ENCODE results near the gene LNX1. TPM values are rescaled to one million over a fixed set of nuclear protein-coding genes. Genes with fewer than 3 reads are reported as not detected.

Gene LNX1
- total RNA-seq, 1 donor from 2014 or later, result 4.4 TPM

- Histone ChIP-seq H3K9me3 (ENCODE audit: insufficient read depth, low read depth, low read length) (no peaks in the 10 kb centered on the region), H3K36me3 (ENCODE audit: insufficient read depth, low read length) (no peaks in the 10 kb centered on the region), H2AFZ (ENCODE audit: low read depth, low read length) (no peak overlapping the region), H3K9ac (ENCODE audit: low read length) (no peak overlapping the region), H3K4me2 (ENCODE audit: low read length) (peak overlapping the region; percentile 12), H3K4me3 (ENCODE audit: insufficient read depth, low read depth, low read length) (no peak overlapping the region), H3K4me1 (ENCODE audit: insufficient read depth, low read length) (peaks cover 9% of the 10 kb centered on the region), H4K20me1 (ENCODE audit: insufficient read depth, low read length) (no peaks in the 10 kb centered on the region), H3K79me2 (ENCODE audit: insufficient read depth, low read length) (no peaks in the 10 kb centered on the region), H3K27me3 (ENCODE audit: insufficient read depth, low read length) (no peaks in the 10 kb centered on the region), H3K27ac (ENCODE audit: low read depth, low read length) (no peak overlapping the region)
- Mint-ChIP-seq H3K9me3 (ENCODE audit: unreplicated experiment) (no peaks in the 10 kb centered on the region), H3K27me3 (ENCODE audit: low read depth, unreplicated experiment) (no peaks in the 10 kb centered on the region), H3K27ac (ENCODE audit: unreplicated experiment) (no peak overlapping the region), H3K4me1 (ENCODE audit: low read depth, unreplicated experiment) (peaks cover 11% of the 10 kb centered on the region), H3K36me3 (ENCODE audit: low read depth, unreplicated experiment) (no peaks in the 10 kb centered on the region), H3K4me3 (ENCODE audit: unreplicated experiment) (no peak overlapping the region)
- DNase-seq (ENCODE audit: low read depth), result peak; percentile 95
- TF ChIP-seq CTCF (IDR thresholded peaks at IDR 0.05; ENCODE audit: insufficient read depth, low read depth, low read length), result no peak
- TF ChIP-seq EZH2 (IDR thresholded peaks at IDR 0.05; ENCODE audit: insufficient read depth, low read length), result no peak
- peak; percentile 97 for FAIRE-seq
Measured at GRCh38 chr4:53586121-53586816, 5.0 kb downstream of the LNX1 start.

GRCh38 chr4:53584658-53585057 is 6.6 kb downstream of the LNX1 start:
- H3K4me3 Mint-ChIP-seq (ENCODE audit: unreplicated experiment), result no peak overlapping the region
- FAIRE-seq (no peak), DNase-seq (ENCODE audit: low read depth) (no peak)
- H3K4me1 ChIP-seq (ENCODE audit: insufficient read depth, low read length), result peaks cover 9% of the 10 kb centered on the region
- H3K36me3 Mint-ChIP-seq (ENCODE audit: low read depth, unreplicated experiment), result no peaks in the 10 kb centered on the region
- no peaks in the 10 kb centered on the region for H3K9me3 ChIP-seq (ENCODE audit: insufficient read depth, low read depth, low read length)
- no peak for TF ChIP-seq CTCF (IDR thresholded peaks at IDR 0.05; ENCODE audit: insufficient read depth, low read depth, low read length)
- no peaks in the 10 kb centered on the region for H3K79me2 ChIP-seq (ENCODE audit: insufficient read depth, low read length)
- H3K4me1 Mint-ChIP-seq (ENCODE audit: low read depth, unreplicated experiment), result peaks cover 2% of the 10 kb centered on the region
- no peaks in the 10 kb centered on the region for H3K9me3 Mint-ChIP-seq (ENCODE audit: unreplicated experiment)
- H2AFZ ChIP-seq (ENCODE audit: low read depth, low read length), result no peak overlapping the region
- H3K9ac ChIP-seq (ENCODE audit: low read length), result no peak overlapping the region
- no peaks in the 10 kb centered on the region for H3K36me3 ChIP-seq (ENCODE audit: insufficient read depth, low read length)
- H3K27me3 ChIP-seq (ENCODE audit: insufficient read depth, low read length), result no peaks in the 10 kb centered on the region
- H3K27ac ChIP-seq (ENCODE audit: low read depth, low read length), result no peak overlapping the region
- no peak overlapping the region for H3K4me2 ChIP-seq (ENCODE audit: low read length)
- no peak overlapping the region for H3K4me3 ChIP-seq (ENCODE audit: insufficient read depth, low read depth, low read length)
- H3K27ac Mint-ChIP-seq (ENCODE audit: unreplicated experiment), result no peak overlapping the region
- no peaks in the 10 kb centered on the region for H4K20me1 ChIP-seq (ENCODE audit: insufficient read depth, low read length)
- no peaks in the 10 kb centered on the region for H3K27me3 Mint-ChIP-seq (ENCODE audit: low read depth, unreplicated experiment)

GRCh38 chr4:53583513-53583912 is 7.8 kb downstream of the LNX1 start:
- Histone ChIP-seq H3K27me3 (ENCODE audit: insufficient read depth, low read length) (no peaks in the 10 kb centered on the region), H3K36me3 (ENCODE audit: insufficient read depth, low read length) (no peaks in the 10 kb centered on the region), H3K27ac (ENCODE audit: low read depth, low read length) (no peak overlapping the region), H3K79me2 (ENCODE audit: insufficient read depth, low read length) (no peaks in the 10 kb centered on the region), H3K4me1 (ENCODE audit: insufficient read depth, low read length) (peaks cover 9% of the 10 kb centered on the region), H3K9me3 (ENCODE audit: insufficient read depth, low read depth, low read length) (no peaks in the 10 kb centered on the region), H3K9ac (ENCODE audit: low read length) (no peak overlapping the region), H3K4me3 (ENCODE audit: insufficient read depth, low read depth, low read length) (no peak overlapping the region), H3K4me2 (ENCODE audit: low read length) (no peak overlapping the region), H4K20me1 (ENCODE audit: insufficient read depth, low read length) (no peaks in the 10 kb centered on the region), H2AFZ (ENCODE audit: low read depth, low read length) (no peak overlapping the region)
- DNase-seq (ENCODE audit: low read depth) (no peak), FAIRE-seq (peak; percentile 41)
- Mint-ChIP-seq H3K4me1 (ENCODE audit: low read depth, unreplicated experiment) (peaks cover 2% of the 10 kb centered on the region), H3K27me3 (ENCODE audit: low read depth, unreplicated experiment) (no peaks in the 10 kb centered on the region), H3K4me3 (ENCODE audit: unreplicated experiment) (no peak overlapping the region), H3K27ac (ENCODE audit: unreplicated experiment) (no peak overlapping the region), H3K36me3 (ENCODE audit: low read depth, unreplicated experiment) (no peaks in the 10 kb centered on the region), H3K9me3 (ENCODE audit: unreplicated experiment) (no peaks in the 10 kb centered on the region)
- no peak for TF ChIP-seq EZH2 (IDR thresholded peaks at IDR 0.05; ENCODE audit: insufficient read depth, low read length)
- no peak for TF ChIP-seq CTCF (IDR thresholded peaks at IDR 0.05; ENCODE audit: insufficient read depth, low read depth, low read length)
